GM12872 (cell line): ENCODE results near the gene NFIC.
A peak's percentile ranks its signal among the peaks of the same experiment; 100 is the strongest.

Experiments used
- CTCF ChIP-seq: IDR thresholded peaks from 3 replicates; pipeline ENCODE4 v1.5.1; 2011; ENCODE audit warnings: low read depth, mild to moderate bottlenecking, low read length, moderate library complexity; ENCODE audit not compliant: insufficient read depth

NFIC gene

GRCh38 chr19:3433313-3433712 lies 66.9 kb downstream of the NFIC start:
- TF ChIP-seq CTCF = no peak

- TF ChIP-seq CTCF = no peak
Measured at GRCh38 chr19:3433805-3434540, 67.6 kb downstream of the NFIC start.

- no peak for TF ChIP-seq CTCF
Measured at GRCh38 chr19:3434630-3435553, 68.5 kb downstream of the NFIC start.

GRCh38 chr19:3440082-3440481 lies 73.7 kb downstream of the NFIC start:
- TF ChIP-seq CTCF = peak; percentile 81

- TF ChIP-seq CTCF = no peak
Measured at GRCh38 chr19:3441089-3441985, 75.0 kb downstream of the NFIC start.

GRCh38 chr19:3441986-3442329 lies 75.6 kb downstream of the NFIC start:
- no peak for TF ChIP-seq CTCF
